ENCODE results near the gene SEZ6.

GRCh38 chr17:29020576-29020975, 14.7 kb upstream of the SEZ6 start:
- TF ChIP-seq CTCF (IDR thresholded peaks at IDR 0.05; ENCODE audit: insufficient read depth, low read depth, low read length): no peak
- no peak for TF ChIP-seq EZH2 (IDR thresholded peaks at IDR 0.05; ENCODE audit: insufficient read depth, low read length)
